Hematopoietic multipotent progenitor cell (in vitro differentiated cells): ENCODE results near the gene ATP5F1E. TPM values are rescaled to one million over a fixed set of nuclear protein-coding genes. Genes with fewer than 3 reads are reported as not detected.
"Not testable (repeated sequence)": the region's sequence is repeated elsewhere in the genome, so short reads cannot be mapped to it uniquely, and the experiment has no call there.

Source experiments
- DNase-seq, 3 donors: peaks; one replicate each; pipeline ENCODE4 v3.0.0-alpha.2; 2011 to 2015; ENCODE audit warnings: low read depth in 2 of 3, low spot score in 2 of 3
- total RNA-seq: library from RNA; depleted of rRNA; stranded (reverse); fragments of >200 nt; gene quantifications from one replicate; pipeline ENCODE4 v1.2.3, GENCODE V29; 2012

The ATP5F1E gene
- total RNA-seq, 1 donor, result 6.7 TPM

DNA sequence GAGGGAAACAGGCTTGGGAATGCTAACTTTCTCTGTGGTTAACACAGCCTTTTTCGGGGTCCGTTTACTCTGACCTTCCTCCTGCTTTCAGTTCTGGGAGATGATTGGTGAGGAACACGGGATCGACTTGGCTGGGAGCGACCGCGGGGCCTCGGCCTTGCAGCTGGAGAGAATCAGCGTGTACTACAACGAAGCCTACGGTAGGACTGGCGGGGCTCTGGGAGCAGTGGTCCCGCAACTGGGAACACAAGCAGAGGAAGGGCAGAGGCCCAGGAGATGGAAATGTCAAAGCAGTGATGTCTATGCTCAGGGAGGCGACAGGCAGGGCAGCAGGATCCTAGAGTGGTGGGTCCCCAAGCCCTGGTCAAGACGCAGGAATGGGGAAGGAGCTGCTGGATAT, 9.4 kb downstream of the ATP5F1E start:
- DNase-seq, result no peak

DNA sequence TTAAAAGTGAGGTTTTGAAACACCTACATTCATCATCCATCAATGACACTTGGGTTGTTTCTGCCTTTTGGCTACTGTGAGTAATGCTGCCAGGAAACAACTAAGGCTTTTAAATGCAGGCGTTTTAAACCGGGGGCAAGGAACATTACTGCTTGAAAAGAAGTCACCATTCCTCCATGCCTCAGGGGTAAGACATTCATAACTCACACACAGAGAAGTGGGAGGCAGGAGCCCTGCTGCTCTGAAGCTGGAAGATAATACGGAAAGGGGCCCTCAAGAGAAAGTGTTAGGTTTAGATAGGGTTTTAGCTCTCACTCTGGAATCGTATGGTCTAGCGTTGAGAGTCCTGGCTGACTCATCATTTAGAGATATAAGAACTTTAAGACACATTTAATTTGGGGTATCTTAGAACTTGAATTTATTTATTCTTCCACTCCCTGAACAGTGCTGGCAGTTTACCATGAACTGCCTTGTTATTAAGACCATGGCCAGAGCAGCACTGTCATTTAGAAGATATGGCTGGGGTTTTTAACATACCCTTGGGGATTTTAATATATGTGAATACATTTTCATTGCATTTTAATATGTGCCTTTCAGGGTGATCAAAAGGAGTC, 11.1 kb downstream of the ATP5F1E start:
- DNase-seq, result peak in 1 of 3 donors; percentile 47

DNA sequence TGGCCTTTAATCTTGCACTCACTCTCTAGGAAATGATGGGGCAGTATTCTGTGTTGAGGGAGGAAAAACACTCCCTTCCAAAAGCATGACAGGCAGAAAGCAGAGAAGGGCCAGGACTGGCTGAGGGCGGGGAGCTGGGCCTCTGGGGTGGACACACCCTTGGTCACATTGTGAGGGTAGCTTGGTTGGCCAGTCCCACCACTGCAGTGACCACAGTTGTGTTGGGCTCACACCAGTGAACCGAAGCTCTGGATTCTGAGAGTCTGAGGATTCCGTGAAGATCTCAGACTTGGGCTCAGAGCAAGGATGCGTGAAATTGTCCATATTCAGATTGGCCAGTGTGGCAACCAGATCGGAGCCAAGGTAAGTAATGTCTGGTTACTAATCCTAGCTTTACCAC, 12.9 kb downstream of the ATP5F1E start, which contains the start of gene TUBB1:
TUBB1 (plus strand) TSS at position 213 of the 400 bp plus-strand sequence; CDS start at position 307, 94 bp downstream.
- no peak for DNase-seq

DNA sequence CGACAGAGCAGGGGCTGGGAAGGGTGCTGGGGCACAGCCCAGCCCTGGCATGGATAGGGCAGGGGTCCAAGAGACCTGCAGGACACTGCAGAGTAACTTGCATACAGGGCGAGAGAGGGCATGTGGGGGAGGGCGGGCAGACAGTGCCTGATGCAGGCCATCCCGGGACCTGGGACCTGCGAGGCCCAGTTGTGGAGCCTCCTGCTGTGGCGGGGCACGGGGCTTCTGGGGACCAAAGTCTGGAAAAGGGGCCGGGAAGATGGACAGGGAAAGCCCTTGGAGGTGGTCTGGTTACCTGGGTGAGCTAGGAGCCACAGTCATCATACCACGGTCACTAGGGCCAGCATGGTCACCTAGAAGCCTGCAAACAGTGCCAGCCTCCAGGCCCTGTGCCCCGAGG, 13.3 kb downstream of the ATP5F1E start:
- no peak for DNase-seq

DNA sequence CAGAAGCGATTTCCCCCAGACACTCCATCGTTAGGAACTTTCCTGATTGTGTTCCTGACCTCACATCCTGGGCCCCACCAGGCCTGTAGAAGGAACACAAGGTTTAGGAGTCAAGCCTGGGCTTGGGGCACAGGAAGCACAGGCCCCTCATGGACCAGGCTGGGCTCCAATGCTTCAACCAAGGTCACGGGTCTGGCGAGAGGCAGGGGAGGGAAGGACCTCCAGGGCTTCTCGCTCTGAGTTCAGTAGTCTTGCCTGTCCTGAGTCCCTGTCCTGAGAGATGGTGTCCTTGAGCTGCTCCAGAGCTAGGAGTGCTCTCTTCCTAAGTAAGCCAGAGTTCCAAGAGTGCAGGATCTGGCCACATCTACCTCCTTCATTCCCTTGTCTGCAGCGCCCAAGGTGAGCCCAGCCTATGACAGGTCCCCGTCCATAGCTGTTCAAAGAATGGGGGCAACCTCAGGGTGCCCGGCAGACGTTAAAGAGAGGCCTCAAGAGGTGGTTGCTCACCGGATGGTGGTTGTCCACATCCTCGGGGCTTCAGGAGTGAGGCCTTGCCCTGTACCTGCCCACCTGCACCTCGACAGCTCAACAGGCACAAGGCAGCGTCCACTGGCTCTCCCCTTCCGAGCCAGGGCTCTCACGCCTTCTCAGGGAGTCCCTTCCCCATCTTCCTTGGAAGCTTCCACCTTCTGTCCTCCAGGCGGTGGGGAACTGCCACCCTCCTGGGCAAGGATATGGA, 14.5 kb downstream of the ATP5F1E start:
- DNase-seq, result no peak

DNA sequence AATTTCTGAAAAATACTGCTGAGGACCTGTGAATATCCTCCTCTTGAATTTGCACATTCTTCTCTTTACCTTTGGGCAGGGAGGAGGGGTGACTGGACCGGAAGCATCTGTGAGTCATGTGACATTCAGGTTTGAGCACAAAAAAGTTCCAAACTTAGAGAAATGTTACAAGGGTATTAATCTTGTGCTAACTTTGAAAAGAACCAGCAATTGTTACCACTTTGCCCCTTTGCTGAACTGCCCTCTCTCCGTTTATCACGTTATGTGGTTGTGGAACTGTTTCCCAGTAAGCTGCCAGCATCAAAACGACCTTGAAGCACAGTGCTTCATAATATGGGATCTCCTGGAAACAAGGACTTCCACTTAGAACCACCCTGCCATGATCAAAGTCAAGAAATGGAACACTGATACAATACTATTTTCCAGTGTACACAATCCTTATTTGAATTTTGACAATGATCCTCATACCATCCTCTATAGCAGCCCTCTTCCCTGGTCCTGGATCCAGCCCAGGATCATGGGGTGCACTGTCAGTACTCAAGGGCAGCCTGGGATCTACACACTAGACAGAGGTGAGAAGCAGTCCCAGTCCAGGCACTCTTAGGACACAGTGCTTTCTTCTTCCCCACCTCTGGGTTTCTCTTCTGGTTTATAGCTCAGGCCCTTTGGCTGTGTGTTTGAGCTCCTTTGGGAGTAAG, 15.2 kb downstream of the ATP5F1E start:
- DNase-seq, result peak in 2 of 3 donors; percentile 66 to 83

DNA sequence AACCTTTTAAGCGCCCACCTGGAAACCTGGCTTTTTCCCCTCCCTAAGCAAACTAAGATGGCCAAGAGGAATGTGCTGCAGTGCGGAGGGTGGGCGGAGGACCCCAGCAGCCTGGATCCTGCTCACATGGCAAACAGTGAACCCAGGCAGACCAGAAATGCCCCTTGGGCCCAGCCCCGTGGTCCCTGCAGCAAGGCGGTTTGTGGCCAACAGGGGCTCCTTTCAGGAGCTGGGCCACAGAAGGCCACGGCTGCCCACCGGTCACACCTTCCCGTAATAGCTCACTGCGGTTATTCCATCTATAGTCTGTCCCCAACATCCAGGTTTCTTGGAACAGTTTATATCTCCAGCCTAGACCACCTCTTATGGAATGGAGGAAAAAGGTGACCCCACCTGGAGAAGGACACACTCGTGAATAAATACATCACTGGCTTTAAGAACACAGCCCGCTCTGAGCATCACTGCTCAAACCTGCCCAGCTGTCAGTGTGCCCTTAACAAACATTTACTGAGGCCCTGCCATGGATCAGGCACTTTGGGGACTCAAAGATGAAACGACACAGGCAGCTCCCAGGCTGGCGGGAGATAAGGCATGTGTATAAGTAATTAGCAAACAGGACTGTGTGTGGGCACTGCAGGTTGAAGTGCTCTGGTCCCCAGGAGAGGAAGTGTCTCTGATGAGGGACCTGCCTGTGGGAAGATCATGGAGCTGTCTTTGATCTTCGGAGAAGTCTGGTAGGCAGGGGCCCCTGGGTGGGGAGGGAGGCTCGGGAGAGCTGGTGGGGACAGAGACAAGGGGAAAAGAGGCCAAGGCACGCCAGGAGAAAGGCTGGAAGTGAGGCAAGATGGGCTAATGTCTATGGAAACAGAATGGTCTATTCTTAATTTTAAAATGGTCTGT, 16.1 kb downstream of the ATP5F1E start:
- no peak for DNase-seq

DNA sequence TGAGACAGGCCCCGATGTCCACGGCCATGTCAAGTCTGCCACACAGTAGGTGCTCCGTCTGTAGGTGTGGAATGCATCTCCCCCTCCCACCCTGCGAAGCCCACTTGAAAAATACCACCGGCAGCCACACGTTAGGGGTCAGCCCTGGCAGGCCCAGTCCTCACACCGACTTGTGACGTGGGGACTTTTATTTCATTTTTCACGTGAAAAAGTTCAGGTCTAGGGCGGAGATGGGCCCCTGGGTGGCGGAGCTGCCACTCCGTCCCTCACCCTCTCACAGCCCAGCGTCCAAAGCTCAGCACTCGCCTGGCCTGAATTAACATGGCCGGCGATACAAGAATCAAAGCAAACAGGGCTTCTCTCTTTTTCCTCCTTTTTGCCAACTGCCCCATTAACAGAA, 16.7 kb downstream of the ATP5F1E start:
- no peak for DNase-seq

DNA sequence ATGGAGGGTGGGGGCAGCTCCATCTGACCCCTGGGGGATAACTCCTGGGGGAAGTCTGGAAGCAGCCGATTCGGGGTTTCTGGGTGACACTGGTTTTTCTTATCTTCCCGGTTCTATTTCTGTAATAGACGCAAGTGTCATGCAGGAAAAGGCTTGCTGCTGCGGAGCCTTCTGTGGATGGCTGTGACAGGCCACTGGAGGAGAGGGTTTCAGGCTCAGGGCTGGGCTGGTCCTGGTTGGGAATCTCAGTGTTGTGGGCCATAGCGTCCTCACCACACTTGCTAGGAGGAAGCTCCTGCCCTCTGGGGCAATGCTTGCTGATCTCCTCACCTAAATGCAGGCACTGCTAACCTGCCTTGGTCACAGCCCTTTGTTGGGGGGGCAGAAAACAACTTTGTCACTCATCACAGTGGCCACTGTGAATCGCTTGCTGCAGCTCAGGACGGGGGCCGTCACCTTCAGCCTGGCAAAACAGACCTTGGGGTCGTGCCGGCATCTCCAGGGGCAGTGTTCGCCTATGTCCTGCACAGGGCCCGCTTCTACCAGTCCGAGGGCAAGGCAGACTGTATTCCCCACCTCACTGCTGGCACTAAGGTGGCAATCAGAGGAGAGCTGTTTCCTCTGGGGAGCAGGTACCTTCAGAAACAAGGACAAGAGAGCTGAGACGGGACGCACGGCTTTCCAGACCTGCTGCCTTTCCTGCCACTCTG, 17.3 kb downstream of the ATP5F1E start:
- no peak for DNase-seq

DNA sequence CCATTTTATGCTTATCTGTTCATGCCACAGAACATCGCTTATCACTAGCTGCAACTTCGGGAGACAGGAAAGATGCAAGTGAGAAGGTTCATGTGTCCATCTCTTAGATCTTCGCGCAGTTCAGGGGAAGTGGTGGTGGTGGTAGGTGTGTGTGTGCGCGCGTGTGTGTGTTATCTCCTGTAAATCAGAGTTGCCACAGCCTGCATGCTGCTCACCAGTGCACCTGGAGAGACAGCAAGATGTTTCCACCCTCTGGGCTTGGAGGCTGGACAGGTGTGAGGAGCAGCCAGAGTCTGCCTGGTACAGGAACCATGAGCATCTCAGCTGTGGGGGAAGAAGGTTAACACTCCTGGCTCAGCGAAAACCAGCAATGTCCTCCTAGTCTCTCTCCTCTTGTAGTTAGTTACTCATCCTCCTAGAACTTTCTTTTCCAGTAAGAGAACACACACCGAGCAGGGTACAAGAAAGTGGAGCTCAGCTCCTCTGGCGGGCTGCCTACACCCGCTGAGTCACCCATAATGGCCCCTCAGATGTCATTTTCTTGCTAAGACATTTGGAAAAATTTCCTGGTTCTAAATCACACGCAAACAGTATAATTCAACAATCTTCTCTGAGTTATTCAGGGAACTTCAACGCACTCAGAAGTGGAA, 18.1 kb downstream of the ATP5F1E start:
- peak in 1 of 3 donors; percentile 53 for DNase-seq

DNA sequence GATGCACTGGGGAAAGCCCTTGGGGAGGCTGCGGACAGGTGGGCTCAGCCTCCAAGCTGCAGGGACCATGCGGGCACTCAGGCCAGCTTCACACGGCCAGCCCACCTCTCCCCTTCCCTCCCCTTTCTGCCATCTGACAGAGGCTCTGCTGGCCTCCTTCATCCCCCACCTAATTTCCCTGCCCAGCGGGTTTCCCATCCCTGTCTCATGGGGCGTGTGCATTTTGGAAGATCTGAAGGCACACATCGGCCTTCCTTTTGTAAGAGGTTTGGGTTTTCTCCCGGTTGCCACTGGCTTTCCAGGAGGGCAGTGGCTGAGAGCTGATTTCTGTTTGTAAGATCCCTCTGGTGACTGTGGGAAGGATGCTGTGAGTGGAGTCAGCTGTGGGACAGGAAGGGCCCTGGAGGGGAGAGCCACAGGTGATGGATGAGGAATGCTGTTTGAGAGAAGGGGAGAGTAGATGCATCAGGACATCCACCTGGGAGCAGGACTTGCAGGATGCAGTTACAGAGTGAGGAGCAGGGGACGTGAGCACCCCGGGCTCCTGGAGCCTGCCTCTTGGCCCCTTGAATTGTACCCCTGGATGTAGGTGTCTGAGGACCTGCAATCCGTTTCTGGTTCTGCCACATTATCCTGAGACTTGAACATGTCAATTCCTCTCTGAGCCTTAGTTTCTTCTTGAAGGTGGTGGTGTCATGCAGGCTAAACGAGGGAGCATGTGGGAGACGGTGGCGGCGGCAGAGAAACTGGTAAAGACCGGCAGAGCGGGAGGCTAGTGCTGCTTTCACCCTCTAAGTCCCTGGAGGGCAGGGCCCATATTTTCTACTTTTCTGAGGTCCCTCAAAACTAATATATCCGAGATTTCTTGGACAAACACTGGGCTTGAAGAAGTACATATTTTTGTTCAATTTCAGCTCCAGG, 18.8 kb downstream of the ATP5F1E start:
- no peak for DNase-seq

DNA sequence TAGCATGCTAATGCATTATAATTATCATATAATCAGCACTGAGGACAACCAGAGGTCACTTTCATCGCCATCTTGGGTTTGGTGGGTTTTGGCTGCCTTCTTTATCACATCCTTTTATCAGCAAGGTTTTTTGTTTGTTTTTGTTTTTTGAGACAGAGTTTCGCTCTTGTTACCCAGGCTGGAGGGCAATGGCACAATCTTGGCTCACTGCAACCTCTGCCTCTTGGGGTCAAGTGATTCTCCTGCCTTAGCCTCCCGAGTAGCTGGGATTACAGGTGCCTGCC, 20.3 kb downstream of the ATP5F1E start:
- not testable (repeated sequence) for DNase-seq

DNA sequence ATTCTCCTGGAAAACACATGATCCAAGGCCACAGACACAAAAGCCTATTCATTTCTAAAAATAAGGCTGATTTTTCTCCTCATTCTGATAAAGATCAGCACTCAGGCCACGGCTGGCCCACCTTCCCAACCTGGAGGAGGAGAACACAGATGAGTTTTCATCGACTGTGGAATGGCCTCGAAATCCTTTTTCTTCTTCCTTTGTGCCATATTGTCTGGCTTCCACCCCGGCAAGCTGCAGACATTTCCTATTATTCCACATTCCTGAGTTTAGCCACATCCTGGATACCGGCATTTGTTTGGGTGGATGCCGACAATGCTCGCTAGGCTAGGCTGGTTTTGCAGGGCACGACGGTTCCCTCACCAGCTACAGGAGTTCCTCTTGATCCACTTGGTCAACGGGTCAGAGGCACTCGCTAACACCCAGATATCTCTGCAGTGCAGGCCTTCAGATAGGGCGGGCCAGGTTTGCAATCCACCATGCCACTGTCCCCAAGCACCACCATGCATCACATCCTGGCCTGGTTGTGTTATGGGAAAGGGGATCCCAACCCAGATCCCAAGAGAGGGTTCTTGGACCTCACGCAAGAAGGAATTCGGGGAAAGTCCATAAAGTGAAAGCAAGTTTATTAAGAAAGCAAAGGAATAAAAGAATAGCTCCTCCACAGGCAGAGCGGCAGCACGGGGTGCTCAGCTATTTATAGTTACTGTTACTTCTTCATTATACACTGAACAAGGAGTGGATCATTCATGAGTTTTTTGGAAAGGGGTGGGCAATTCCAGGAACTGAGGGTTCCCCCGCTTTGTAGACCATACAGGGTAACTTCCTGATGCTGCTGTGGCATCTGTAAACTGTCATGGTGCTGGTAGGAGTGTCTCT, 20.9 kb downstream of the ATP5F1E start:
- DNase-seq, result peak in 1 of 3 donors; percentile 49

DNA sequence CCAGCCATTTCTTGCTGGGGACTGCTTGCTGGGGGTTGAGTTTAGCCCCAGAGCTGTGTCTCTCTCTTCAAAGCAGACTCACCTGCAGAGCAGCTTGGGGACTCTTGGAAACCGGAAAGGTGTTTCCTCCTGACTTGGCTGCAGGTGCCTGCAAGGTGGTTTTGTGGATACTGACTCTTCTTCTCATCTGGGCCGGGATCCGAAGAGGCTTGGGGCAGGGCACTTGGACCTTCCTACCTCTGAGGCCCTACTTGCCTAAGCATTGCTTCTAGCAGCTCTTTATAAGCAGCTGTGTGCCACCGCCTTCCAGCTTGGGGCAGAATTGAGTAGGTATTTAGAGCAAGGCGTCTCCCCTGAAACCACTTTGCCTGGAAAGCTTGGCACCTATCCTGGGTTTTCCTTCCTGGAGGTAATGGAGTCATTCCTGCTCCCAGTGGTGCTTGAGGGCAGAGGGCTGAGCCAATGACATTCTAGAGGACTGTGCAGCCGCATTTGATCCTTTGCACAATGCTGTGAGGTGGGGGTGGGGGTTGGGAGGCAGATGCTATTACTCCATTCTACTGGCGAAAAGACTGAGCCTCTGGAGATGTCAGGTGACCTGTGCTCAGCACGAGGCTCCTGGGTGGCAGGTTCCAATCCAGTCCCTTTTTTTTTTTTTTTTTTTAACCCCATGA, 21.7 kb downstream of the ATP5F1E start:
- DNase-seq, result no peak

DNA sequence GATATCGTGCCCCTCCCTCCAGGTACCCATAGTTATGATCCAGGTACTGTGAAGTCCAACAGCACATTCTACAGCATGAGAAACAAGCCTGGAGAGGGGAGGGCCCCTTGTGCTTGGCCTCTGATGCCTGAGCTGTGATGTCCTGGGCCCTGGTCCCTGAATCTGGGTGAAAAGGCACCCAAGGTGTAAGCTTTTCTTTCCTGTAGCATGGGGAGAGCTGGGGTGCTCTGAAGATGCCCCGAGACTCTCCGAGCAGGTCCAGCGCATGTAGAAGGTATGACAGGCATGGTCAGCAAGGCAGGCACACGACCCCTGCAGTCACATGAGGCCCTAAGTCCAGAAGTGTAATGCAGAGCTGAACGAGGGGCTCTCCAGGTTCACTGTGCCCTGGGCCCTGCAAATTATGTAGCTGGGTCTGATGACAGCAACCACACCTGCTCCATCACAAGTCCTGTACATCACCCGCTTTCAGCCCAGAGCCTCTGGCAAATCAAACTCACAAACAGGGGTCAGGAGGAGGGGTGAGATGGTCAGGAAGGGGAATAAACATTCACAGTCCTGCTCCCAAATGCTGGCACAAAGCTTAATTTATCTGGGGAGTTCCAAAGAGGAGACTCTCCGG, 23.3 kb downstream of the ATP5F1E start:
- DNase-seq, result no peak

DNA sequence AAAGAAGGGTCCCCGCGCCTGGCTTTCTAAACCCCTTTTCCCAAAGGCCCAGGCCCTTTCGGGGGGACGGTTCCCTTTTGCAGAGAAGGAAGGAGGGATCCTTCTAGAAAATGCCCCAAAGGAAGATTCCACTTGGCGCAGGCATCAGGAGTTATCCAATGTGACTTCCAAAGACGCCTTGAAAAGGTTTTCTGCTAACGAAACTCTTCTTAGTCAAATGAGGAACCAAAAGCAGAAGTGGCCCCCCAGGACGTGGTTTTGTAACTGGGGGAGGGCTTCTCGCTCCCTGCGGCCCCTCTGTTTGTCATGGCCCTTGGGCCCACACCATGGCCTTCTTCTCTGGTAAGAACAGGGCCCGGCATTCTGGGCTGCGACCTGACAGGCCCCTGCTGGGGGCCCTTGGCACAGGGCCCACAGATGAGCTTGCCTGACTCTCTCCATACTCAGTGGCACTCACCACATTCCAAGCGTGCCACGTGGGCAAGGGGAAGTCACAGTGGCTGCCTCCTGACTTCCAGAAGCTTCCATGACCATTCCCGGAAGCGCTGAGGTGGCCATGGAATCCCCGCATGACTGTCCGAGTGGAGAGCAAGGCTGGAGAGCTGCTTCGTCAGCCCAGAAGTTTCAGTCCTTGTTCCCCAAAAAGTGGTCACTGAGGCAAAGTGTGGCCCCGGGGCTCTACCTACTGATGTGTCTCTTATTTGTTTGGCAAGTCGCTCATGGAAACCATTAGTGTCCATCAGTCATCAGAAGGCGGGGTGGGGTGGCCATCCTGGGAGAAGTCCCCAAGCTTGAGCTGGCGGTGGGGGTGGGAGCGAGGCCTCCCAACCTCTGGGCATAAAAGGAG, 24.2 kb downstream of the ATP5F1E start:
- peak in 2 of 3 donors; percentile 80 to 83 for DNase-seq
